HG03039 (cell line): ENCODE measurements around the gene BTF3L4.
"Not testable (repeated sequence)": the region's sequence is repeated elsewhere in the genome, so short reads cannot be mapped to it uniquely, and the experiment has no call there.

ENCODE experiments used
- ATAC-seq: cut with Tn5 transposase; IDR thresholded peaks from one replicate; pipeline ENCODE4 v1.9.1; 2021; ENCODE audit warnings: mild to moderate bottlenecking, moderate library complexity; ENCODE audit not compliant: unreplicated experiment

BTF3L4 gene

DNA sequence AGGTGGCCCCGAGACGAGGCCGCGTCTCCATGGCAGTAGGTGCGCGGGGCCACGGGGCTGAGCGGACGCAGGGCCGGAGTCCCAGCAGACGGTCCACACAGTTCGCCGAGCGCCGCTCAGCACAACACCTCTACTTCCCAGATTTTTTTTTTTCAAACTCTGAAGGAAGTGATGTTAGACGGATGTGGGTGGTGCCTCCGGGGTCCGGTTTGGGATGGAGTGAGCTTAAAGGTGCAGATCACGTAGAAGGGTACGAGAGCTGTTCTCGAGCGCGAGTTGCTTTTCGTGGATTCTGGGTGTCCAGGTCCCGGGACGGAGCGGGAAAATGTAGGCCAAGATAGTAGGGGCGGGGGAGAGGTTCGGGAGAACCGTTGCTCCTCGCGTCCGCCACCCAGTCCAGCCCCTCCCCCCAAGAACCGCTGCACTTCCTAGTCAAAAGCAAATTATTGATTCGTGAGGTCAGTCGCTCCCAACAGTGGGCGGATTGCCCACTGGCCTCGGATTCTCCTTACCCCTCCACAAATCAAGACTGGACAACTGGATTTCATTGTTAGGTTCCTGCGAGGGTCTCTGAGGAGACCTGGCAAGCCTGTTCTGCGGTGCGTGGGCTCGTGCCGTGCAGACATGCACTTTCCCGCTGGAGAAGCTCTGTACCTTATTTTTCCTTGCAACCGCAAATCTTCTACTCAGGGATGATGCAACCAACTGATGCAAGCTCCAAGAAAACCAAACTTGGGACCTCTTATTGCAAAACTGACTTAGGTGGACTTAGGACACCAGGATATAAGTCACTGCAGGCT, 829 bp upstream of the BTF3L4 start, which contains the start of gene TXNDC12:
TXNDC12 (minus strand) TSS at position 126 of the 800 bp plus-strand sequence; CDS start at position 31, 95 bp downstream.
- peak; percentile 37 for ATAC-seq

DNA sequence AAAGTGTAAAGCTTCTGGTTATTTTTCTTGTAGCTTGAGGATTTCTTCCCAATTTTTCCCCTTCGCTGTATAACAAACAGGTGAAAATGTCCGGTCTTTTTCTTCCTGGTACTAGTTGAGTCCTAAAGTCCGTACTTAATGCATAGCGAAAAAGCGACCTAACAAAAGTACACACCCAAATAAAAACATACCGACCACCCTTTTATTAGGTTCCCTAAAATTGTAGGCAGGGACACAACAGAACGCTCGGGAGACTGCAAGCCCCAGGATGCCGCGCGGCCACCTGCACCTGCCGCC, 281 bp upstream of the BTF3L4 start:
- no peak for ATAC-seq

- peak; percentile 10 for ATAC-seq
Observed at GRCh38 chr1:52056937-52057231, 789 bp downstream of the BTF3L4 start.

GRCh38 chr1:52057255-52057654, 1.2 kb downstream of the BTF3L4 start:
- no peak for ATAC-seq

DNA sequence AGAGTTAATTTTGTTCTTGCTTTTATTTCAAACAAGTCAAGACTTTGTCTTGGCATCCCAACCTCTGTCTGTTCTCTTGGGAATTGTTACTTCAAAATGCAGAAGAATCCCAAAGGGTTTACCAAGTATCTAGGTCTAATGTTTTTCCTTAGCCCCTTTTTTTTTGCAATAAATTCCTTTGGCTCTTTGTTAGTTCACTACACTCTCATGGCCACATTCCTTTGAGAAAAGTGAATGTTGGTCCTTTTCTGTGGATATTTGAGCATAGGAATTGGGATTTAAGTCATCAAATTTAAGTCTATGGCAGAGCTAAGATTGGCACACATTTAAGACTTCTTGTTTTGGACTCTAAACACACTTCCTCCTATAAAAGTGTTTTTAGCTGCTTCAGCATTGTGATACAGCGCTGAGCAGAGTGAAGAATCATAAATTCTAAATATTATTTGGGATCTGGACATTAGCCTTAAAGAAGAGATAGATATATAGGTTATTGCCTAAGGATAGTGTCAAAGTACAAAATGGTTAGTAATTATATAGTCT, 1.9 kb downstream of the BTF3L4 start:
- ATAC-seq = no peak

DNA sequence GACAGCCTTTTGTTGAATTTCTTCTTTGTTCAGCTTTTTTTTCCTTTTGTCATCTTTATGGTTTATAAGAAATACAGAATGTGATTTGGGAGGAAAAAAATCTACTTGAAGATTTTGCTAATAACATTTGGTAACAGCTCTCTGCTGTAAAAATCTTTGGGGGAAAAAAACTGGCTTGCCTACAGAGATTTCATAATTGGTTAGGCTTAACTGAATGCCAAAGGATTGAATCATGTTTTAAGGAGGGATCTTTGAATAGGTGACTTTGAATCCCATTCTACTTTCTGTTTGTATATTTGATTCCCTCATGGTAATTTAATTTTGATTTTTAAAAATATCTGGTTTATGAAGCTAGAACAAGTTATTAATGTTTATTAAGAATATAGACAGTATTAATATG, 3.2 kb downstream of the BTF3L4 start:
- no peak for ATAC-seq

- no peak for ATAC-seq
Observed at GRCh38 chr1:52059888-52060287, 3.8 kb downstream of the BTF3L4 start.

- no peak for ATAC-seq
Observed at GRCh38 chr1:52060822-52061221, 4.7 kb downstream of the BTF3L4 start.

DNA sequence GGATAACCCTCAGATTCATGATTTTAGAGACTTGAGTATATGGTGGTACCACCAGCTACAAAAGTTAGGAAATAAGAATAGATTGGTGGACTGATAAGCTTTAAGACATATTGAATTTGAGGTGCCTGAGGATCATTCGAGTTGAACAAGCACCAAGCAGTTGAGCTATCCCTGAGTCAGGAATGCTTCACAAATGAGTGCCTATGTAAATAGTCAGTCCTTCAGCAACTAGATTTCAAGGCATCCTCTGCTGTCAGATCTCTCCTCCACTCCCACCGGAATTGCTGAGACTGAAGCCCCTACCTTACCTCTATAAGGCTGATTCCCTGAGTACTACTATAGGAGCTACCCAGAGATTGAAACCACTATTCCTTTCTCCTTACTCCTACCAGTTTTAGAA, 7.1 kb downstream of the BTF3L4 start:
- no peak for ATAC-seq

GRCh38 chr1:52070704-52071103, 14.6 kb downstream of the BTF3L4 start:
- no peak for ATAC-seq

GRCh38 chr1:52072291-52072690, 16.2 kb downstream of the BTF3L4 start:
- ATAC-seq = no peak

DNA sequence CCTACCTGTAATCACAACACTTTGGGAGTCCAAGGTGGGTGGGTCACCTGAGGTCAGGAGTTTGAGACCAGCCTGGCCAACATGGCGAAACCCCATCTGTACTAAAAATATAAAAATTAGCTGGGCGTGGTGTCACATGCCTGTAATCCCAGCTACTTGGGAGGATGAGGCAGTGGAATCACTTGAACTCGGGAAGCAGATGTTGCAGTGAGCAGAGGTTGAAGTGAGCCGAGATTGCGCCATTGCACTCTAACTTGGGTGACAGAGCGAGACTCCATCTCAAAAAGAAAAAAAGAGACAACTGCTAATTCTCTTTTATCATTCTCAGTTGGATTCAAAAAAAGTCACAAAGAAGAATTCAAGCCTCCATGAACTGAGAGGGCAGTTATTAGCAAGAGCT, 21.2 kb downstream of the BTF3L4 start:
- not testable (repeated sequence) for ATAC-seq

DNA sequence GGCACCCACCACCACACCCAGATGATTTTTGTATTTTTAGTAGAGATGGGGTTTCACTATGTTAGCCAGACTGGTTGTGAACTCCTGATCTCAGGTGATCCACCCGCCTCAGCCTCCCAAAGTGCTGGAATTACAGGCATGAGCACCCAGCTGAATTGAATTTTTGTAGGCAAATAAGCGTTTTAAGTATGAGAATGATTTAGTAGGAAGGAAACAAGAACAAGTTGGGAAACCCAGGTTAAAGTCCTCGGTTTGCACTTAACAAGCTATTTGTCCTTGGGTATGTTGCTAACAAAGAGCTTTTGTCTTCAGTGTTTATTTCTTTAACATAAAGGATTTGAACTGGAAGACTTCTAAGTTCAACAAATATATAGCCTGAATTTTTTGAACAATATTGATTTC, 23.9 kb downstream of the BTF3L4 start:
- no peak for ATAC-seq

DNA sequence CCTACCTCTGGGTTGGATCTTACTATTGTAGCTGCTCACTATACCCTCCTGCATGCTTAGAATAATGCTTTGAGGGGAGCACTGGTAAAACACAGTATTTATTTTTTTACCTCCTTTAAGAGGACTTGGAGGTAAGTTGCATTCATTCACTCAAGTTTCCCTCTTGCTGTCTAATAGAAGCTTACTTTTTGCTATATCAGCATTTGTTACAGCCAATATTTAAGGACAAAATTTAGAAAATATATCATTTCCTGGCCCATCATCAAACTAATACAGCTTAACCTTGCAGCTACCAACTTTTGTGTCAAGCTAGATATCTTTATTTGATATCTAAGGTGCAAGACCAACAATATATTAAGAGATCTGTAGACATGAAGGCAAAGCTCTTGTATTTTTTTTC, 31.8 kb downstream of the BTF3L4 start:
- ATAC-seq = not testable (repeated sequence)

DNA sequence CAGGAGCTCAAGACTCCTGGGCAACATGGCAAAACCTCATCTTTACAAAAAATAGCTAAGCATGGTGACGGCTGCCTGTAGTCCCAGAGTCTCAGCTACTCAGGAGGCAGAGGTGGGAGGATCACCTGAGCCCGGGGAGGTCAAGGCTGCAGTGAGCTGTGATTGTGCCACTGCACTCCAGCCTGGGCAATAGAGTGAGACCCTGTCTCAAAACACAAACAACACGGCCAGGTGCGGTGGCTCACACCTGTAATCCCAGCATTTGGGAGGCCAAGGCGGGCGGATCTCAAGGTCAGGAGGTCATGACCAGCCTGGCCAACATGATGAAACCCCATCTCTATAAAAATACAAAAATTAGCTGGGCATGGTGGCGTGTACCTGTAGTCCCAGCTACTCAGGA, 38.2 kb downstream of the BTF3L4 start:
- not testable (repeated sequence) for ATAC-seq

- ATAC-seq = no peak
Observed at GRCh38 chr1:52096216-52096615, 40.1 kb downstream of the BTF3L4 start.

DNA sequence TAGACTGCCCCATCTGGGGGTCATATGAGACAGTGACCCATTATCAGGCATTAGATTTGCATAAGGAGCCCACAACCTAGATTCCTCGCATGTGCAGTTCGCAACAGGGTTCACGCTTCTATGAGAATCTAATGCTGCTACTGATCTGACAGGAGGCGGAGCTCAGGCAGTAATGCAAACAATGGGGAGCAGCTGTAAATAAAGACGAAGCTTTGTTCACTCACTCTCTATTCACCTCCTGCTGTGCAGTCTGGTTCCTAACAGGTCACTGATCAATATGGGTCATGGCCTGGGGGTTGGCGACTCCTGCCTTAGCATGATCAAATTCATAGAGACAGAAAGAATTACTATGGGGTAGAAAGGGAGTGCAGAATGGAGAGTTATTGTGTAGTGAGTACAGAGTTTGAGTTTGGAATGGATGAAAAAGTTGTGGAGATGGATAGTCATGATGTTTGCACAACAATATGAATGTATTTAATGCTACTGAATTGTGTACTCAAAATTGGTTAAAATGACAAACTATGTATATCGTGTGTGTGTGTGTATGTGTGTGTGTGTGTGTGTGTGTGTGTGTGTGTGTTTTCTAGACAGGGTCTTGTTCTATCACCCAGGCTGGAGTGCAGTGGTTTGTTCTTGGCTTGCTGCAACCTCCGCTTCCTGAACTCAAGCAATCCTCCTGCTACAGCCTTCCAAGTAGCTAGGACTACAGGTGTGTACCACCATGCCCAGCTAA, 42.2 kb downstream of the BTF3L4 start:
- ATAC-seq = no peak

DNA sequence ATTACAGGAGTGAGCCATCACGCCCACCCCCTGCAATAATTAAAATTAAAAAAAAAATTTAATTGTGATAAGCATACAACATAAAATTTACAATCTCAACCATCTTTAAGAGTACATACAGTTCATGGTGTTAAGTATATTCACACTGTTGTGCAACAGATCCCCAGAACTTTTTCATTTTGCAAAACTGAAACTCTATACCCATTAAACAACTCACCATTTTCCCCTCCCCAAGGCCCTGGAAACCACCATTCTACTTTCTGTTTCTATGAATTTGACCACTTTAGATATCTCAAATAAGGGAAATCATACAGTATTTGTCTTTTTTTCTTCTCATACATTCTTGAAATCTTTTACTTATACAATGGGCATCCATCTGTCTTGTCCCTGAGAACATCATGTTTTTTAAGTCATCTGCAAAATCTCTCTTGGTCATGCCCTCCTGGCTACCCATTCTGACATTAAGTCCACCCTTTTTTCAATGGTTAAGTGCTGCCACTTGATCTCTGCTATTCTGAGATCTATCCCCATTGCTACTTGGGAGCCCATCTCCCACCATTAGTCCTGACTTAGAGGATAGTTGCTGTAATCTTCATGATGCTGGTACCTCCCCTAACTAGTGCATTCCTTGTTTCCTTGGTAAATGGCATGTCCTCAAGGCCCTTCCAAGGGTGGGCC, 46.4 kb downstream of the BTF3L4 start:
- ATAC-seq = no peak

DNA sequence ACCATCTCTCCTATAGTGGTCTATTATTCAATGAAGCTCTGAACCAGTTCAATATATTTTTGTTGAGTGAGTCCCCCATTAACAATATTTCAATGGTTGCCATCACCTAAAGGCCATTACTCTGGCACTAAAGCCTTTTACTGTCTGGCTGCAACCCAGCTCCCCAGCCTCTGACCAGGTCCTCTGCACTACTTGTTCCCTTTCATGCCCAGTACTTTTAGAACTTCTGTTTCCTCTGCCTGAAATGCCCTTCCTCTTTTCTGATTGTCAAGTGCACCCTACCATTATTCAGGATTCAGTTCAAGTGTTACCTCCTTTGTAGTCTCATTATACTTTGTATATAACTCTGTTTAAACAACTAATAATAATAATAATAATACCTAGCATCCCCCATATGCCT, 55.4 kb downstream of the BTF3L4 start:
- no peak for ATAC-seq

- ATAC-seq = no peak
Observed at GRCh38 chr1:52112489-52112888, 56.4 kb downstream of the BTF3L4 start.

GRCh38 chr1:52119301-52120079, 63.4 kb downstream of the BTF3L4 start:
- no peak for ATAC-seq
